ENCODE data around the gene ODAM.

DNA sequence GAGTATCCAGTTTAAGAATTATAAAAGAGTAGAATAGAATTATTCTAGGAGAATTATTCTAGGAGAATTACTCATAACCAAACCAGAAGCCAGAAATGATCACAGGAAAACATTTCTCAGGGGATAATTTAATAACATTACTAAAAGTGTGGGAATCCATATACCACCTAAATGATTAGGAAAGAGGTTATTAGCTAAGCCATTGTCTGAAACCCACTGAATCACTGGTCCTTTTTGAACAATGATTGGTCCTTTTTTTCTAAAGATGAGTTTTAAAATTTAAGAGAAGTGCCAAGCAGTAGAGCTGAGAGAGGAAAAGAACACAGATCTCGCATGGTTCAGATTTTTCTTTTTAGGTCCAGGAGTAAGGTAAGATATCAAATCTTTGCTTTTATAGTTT, at the start of gene ODAM:
- TF ChIP-seq EZH2 (IDR thresholded peaks at IDR 0.05) (no peak), POLR2AphosphoS5 (IDR thresholded peaks at IDR 0.05; ENCODE audit: borderline replicate concordance, low read depth, low read length) (no peak), FOXP2 (optimal IDR thresholded peaks at IDR 0.05; ENCODE audit: control extremely low read depth, extremely low read length, insufficient read depth) (no peak)

All from SK-N-MC (cell line).